ENCODE results near the gene OTOGL.
A peak's percentile ranks its signal among the peaks of the same experiment; 100 is the strongest.

Gene OTOGL

DNA sequence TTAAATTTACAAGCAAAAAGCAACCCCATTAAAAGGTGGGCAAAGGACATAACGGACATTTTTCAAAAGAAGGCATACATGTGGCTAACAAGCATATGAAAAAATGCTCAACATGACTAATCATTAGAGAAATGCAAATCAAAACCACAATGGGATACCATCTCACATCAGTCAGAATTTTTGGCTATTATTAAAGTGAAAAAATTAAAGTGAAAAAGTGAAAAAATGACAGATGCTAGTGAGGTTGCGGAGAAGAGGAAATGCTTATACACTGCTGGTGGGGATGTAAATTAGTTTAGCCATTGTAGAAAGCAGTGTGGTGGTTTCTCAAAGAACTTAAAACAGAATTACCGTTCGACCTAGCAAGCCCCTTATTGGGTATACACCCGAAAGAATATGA is 7.9 kb downstream of the OTOGL start:
- no peaks in the 10 kb centered on the region for H3K27me3 ChIP-seq
- no peak for DNase-seq
- intact Hi-C loops (cut with DNase I; ENCODE audit: low total_unique reads): no loop called here
- no peak overlapping the region for H3K4me3 ChIP-seq
- H3K36me3 ChIP-seq: no peaks in the 10 kb centered on the region
- H3K27ac ChIP-seq: no peak overlapping the region
- H3K4me1 ChIP-seq: no peaks in the 10 kb centered on the region
- no peaks in the 10 kb centered on the region for H3K9me3 ChIP-seq
- TF ChIP-seq, protein P1, sequence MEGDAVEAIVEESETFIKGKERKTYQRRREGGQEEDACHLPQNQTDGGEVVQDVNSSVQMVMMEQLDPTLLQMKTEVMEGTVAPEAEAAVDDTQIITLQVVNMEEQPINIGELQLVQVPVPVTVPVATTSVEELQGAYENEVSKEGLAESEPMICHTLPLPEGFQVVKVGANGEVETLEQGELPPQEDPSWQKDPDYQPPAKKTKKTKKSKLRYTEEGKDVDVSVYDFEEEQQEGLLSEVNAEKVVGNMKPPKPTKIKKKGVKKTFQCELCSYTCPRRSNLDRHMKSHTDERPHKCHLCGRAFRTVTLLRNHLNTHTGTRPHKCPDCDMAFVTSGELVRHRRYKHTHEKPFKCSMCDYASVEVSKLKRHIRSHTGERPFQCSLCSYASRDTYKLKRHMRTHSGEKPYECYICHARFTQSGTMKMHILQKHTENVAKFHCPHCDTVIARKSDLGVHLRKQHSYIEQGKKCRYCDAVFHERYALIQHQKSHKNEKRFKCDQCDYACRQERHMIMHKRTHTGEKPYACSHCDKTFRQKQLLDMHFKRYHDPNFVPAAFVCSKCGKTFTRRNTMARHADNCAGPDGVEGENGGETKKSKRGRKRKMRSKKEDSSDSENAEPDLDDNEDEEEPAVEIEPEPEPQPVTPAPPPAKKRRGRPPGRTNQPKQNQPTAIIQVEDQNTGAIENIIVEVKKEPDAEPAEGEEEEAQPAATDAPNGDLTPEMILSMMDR (IDR thresholded peaks at IDR 0.05): no peak

DNA sequence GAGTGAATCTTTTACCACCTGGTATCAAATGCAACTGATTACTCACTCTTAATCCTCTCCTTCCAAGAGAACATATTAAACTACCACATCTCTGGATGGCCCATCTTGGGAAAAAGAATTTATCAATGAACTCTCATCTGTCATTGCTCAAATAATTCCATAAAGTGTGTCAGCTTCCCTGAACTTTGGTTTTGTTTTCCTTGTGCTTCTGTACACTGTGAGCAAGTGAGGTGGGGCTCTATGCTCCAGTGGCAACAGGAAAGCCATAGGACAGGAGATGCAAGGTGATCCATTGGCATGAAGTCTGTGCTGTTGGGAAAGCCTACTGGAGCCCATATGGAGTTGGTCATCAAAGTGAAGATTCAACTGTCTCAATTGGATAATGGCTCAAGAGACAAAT is 17.4 kb downstream of the OTOGL start:
- no peaks in the 10 kb centered on the region for H3K27me3 ChIP-seq
- DNase-seq: no peak
- H3K27ac ChIP-seq: no peak overlapping the region
- H3K4me1 ChIP-seq: peaks cover 0 to 44% (median 18%) of the 10 kb centered on the region in 4 donors
- no peaks in the 10 kb centered on the region for H3K36me3 ChIP-seq
- no peak overlapping the region for H3K4me3 ChIP-seq
- H3K9me3 ChIP-seq: no peaks in the 10 kb centered on the region
- intact Hi-C loops (cut with DNase I; ENCODE audit: low total_unique reads): no loop called here
- TF ChIP-seq, protein P1 (IDR thresholded peaks at IDR 0.05): no peak

DNA sequence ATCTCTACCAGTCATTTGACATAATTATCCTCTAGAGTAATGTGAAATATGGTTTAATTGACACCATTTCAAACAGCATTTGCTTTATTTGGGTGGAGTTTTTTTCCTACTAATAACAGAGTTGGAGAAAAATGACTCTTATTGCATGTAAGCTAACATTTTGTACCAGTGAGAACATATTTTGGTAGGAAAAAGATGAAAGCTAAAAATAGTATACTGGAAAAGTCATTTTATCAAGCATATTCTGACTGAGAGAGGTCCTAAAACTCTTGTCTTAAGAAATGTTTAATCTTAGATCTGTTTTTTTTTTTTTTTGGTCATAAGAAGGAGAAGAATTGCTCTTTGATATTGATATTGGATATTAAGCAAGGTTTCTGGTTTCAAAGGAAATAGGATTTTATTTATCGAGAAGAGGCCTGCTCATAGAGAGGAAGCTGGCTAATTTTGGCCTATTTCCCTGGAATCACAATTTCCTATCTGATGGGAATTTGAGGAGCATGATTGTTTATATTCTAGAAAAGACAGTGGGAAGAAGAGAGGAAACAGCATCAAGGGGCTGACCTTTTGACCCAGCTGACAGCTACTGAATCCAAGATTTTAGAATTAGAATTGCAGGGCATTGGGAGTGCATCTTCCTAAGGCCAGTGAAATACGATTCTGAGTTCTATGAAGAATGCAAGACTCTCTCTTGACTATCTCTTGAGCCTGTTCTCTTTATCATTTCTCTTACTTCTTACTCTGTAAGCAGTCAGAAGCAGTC is 19.4 kb downstream of the OTOGL start:
- Histone ChIP-seq H3K27me3 (no peaks in the 10 kb centered on the region), H3K4me1 (peaks cover 0 to 54% (median 20%) of the 10 kb centered on the region in 4 donors), H3K4me3 (no peak overlapping the region), H3K27ac (peak overlapping the region; percentile 59 to 77), H3K36me3 (no peaks in the 10 kb centered on the region), H3K9me3 (no peaks in the 10 kb centered on the region)
- TF ChIP-seq, protein P1 (IDR thresholded peaks at IDR 0.05): no peak
- intact Hi-C loops (cut with DNase I; ENCODE audit: low total_unique reads): no loop called here
- no peak for DNase-seq

DNA sequence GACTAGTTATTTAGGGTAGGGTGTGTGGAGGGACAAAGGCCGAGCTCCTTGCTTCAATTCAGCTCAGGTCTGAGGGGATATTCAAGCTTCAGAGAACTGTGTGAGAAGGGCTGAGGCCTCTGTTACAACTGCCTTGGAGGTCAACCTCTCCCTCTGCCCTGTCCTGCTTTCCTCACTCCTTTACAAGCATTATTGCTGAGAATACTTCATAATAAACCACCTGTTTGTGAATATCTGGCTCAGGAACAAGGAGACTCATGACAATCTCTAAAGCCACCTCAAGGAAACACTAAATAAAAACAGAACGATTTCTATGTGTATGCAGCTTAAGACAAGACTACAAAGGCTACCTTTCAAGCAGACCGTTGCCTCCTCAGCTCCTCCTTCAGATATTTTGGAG is 21.7 kb downstream of the OTOGL start:
- TF ChIP-seq, protein P1 (IDR thresholded peaks at IDR 0.05): no peak
- peak overlapping the region; percentile 19 to 20 for H3K27ac ChIP-seq
- no peaks in the 10 kb centered on the region for H3K36me3 ChIP-seq
- H3K9me3 ChIP-seq: no peaks in the 10 kb centered on the region
- DNase-seq: no peak
- peaks cover 0 to 54% (median 20%) of the 10 kb centered on the region in 4 donors for H3K4me1 ChIP-seq
- H3K27me3 ChIP-seq: no peaks in the 10 kb centered on the region
- intact Hi-C loops (cut with DNase I; ENCODE audit: low total_unique reads): no loop called here
- no peak overlapping the region for H3K4me3 ChIP-seq

DNA sequence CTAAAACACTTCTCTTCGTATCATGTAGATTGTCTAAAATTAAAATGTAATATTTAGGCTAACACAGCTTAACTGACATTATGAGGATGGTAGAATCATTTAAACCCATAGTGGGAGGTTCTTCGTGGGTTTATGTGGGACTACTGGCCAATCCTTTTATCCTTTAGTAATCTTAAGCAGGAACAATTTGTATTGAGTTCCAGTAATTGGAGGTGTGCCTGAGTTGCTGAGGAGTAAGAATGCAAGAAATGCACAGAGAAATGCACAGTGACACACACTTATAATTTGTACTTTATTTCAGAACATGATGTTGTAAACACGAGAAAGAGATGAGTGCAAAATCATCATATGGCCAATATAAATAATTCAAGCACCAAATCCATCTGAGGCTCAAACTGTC is 22.3 kb downstream of the OTOGL start:
- DNase-seq: no peak
- Histone ChIP-seq H3K27me3 (no peaks in the 10 kb centered on the region), H3K4me1 (peaks cover 0 to 54% (median 20%) of the 10 kb centered on the region in 4 donors), H3K27ac (peak overlapping the region in 1 of 2 donors; percentile 20), H3K36me3 (no peaks in the 10 kb centered on the region), H3K9me3 (no peaks in the 10 kb centered on the region), H3K4me3 (no peak overlapping the region)
- TF ChIP-seq, protein P1 (IDR thresholded peaks at IDR 0.05): no peak
- intact Hi-C loops (cut with DNase I; ENCODE audit: low total_unique reads): no loop called here

Measured in tibial artery (tissue), 4 donors.